Ammon's horn (tissue), 1 donor: Measurements from ENCODE around the gene LRPAP1.
"Not testable (repeated sequence)": the region's sequence is repeated elsewhere in the genome, so short reads cannot be mapped to it uniquely, and the experiment has no call there.

ENCODE experiments used
- DNase-seq: peaks from one replicate; pipeline ENCODE4 v3.0.0-alpha.2; 2016; ENCODE audit warnings: low spot score

Gene LRPAP1, protein sequence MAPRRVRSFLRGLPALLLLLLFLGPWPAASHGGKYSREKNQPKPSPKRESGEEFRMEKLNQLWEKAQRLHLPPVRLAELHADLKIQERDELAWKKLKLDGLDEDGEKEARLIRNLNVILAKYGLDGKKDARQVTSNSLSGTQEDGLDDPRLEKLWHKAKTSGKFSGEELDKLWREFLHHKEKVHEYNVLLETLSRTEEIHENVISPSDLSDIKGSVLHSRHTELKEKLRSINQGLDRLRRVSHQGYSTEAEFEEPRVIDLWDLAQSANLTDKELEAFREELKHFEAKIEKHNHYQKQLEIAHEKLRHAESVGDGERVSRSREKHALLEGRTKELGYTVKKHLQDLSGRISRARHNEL

DNA sequence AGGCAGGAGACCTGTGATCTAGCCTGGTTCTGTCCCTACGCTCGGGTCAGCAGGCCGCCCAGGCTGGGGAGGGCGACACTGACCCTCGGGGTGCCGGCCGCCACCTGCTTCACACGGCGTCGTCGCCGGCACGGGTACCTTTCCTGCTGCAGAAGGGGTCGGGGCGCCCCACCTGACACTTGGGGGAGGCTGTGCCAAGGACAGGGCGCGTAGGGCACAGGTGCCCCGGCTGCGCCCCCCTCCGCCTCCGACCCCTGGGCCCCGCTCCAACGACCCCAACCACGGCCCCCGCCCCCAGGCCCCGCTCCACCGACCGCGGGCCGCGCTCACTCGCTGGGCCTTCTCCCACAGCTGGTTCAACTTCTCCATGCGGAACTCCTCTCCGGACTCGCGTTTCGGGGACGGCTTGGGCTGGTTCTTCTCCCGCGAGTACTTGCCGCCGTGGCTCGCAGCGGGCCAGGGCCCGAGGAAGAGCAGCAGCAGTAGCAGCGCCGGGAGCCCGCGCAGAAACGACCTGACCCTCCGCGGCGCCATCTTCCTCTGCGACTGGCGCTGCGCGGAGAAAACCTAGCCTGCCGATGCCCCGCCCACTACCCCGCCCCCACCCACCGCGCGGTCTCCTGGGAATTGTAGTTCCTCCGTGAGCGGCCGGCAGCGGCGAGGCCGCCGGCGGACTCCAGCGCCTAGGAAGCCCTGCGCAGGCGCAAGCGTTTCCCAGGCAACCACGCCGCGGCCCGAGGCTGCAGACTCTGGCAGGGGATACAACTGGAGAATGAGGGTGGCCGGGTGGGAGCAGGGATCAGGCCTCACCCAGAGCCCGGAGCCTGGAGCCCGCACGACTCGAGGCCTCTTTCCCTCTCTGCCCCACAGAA is at the start of gene LRPAP1:
LRPAP1 (minus strand) TSS at position 544 of the 872 bp plus-strand sequence; CDS start at position 534, 10 bp downstream.
- DNase-seq: peak; percentile 95

DNA sequence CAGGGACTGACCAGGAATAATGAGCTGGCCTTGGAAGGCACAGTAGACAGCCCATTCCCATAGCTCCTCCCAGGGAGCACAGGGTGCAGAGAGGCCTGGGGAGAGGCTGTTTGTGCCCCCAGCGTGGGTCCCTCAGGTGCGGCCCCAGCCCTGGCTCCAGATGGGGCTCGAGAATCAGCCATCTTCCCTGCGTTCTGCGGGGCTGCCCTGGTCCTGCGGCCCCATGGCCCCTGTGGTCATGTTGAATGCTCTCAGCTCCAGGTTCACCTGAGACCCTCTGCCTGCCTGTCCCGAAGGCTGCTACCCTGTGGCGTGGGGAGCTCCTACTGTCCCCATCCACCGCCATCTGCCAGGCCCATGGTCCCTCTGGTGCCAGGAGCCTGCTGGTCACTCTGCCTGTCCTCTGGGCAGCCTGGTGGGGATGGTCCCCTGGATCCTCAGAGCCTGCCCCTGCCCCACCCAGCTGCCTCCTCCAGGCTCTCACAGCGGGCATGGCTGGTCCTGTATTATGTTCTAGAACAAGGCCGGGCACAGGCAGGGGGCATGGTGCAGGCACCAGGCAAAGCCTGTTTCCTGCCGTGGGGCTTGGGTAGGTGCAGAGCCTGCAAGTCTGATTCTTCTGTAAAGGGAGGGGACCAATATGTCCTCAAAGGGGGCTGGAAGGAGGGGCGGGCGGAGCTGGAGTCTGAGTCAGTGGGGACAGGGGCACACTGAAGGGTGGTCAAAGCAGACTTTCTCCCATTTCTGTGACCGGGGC is 49.3 kb upstream of the LRPAP1 start:
- DNase-seq: not testable (repeated sequence)

DNA sequence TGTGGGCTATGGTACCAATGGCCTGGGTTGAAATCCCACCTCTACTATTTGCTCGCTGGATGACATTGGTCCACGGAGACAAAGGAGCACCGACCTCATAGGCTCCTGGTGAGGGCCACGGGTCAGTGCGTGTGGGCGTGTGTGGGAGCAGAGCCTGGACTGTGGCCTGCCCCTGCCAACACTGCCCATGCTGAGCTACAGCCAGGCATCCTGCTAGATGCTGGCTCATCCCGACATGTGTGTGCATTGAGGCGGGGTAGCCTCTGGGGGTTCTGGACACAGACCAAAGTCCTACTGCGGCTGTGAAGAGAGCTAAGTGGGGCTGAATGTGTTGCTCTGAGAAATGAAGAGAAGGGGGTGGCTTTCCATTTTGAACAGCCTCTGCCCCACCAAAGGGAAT is 48.6 kb upstream of the LRPAP1 start:
- DNase-seq: not testable (repeated sequence)

DNA sequence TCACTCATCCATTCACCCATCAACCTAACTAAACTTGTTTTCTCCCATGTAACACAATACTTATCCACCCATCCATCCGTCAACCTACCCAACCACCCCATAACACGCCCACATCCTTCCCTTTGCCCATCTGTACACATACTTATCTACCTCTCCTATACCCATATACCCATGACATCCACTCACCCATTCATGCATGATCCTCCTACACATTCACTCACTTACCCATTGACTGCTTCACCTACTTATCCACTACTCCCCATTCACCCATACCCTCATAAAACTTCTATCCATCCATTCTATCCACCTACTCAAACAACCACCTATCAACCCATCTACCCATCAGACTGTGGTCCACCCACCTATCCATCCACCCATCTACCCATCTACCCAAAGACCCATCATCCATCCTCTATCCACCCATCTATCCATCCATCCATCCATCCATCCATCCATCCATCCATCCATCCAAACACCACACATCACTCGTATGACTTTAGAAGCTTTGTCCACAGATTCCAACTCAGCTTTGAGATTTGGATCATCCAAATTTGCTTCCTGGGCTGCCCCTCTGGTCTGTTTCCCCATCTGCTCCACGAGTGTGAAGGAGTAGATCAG is 46.4 kb upstream of the LRPAP1 start:
- not testable (repeated sequence) for DNase-seq

DNA sequence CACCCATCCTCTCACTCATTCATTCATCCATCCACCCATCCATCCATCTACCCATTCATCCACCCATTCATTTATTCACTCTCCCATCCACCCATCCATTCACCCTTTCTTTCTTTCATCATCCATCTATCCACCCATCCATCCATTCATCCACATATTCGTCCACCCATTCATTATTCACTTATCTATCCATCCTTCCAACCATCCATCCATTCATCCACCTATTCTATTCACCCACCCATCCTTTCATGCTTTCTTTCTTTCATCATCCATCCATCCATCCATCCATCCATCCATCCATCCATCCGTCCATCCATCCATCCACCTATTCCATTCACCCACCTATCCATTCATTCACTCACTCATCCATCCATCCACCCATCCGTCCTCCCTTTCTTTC is 45.8 kb upstream of the LRPAP1 start:
- not testable (repeated sequence) for DNase-seq

DNA sequence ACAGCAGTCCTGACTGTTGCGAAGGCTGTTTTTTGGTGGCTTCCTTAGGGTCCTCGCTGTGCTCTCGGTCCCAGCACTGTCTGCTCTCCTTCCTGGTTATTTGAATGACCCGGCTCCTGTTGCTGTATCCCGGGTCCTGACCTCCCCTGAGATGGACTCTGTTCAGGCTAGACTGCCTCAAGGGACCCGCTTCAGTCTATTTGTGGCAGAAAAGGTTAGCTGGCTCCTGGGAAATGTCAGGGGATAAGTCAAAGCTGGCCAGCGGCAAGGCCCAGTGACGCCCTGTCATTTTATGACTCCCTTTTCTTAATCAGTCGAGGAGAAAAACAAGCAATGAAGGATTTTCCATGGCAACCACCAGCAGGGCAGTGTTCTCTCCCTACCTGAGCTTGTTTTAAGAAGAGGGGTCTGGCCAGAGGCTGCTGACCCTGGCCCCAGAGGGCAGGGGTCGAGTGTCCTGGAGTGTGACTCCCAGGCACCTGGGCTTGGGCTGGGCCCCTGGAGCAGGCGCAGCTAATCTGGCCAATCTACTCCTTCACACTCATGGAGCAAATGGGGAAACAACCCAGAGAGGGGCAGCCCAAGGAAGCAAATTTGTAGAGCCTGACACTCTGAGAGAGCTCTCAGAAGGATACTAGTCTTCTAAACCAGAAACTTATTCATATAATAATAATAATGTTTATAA is 45.1 kb upstream of the LRPAP1 start:
- not testable (repeated sequence) for DNase-seq

DNA sequence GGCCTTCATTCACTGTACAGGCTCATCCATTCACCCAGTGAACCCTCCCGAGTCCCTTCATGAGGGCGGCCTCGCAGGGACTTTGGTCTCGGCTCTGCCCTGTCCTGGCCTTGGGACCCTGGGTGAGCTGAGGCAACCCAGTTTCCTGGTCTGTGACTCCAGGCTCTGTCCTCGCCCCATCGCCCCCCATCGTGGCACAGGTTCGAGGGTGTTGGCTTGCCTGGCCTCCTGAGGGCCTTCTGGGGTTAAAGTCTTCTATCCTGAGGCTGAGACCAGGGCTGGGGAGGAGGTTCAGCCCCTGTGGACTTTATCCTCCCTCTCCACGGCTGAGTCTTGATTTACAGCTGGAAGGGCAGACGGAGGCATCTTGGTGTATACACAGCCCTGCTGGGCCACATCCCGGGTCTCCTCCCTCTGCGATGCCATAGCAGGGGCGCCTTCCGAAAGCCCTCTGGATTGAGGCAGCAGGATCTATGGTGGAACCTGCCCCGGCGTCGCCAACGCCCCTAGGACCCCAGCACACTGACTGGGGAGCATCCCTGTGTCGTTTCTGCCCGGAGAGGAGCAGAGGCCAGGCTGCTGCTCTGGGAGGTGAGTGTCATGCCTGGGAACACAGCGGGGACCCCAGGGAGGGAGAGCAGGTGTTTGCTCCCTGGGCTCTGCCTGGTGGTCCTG is 44.4 kb upstream of the LRPAP1 start:
- not testable (repeated sequence) for DNase-seq

DNA sequence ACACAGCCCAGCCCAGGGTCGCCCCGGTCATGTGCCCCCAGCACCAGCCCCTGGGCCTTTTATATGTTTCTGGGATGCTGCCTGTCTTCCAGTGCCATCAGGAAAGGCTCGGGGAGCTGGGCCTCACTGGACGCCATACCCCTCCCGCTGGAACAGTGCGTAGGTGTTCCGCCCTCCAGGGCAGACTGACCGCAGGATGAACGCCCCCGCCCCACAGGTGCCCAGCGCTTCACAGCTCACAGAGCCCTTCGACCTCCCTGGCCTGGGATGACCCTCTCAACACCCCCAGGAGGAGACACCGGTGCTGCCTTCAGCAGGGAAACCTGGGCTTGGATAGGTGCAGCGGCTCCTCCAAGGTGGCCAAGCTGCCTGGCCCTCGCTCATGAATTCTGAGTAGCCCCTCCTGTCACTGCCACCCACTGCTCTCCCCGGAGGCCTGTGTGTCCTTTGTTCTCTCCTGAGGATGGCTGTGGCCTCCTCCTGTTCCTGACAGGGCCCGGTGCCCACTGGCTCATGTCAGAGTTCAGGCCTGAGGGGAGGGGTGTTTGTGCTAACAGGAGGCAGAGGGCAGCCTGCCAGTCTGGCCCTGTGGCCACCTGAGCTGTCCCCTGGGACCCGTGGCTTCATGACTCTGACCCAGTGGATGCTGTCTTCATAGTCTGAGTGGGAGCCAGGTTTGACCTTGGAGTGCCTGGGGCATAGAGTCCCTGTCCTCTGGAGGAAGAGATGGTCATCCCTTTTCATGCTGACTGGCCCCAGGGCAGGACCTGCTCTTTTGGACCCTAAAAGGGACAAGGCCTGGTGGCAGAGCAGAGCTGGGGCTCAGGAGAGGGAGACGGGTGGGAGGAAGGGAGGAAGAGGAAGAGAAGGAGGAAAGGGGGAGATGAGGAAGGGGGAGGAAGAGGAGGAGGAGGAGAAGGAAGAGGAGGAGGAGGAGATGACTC is 43.5 kb upstream of the LRPAP1 start:
- not testable (repeated sequence) for DNase-seq

DNA sequence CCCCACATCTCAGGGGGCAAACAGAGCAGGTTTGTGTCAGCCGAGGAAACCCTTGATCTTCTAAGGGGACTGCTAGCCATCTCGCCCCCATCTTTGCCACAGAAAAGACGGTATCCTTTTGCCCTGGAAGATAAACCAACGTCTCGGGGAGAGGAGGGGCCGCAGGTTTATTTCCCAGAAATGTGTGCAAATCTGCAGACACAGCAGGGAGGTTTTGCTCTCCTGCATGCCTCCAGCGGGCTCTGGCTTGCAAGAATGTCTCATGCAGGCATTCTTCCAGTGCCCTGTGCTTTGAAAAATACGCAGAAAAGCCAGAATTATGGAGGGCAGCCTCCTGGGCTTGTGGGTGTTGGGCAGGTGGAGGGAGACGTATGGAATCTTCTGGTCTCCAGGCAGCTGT is 42.6 kb upstream of the LRPAP1 start:
- DNase-seq: not testable (repeated sequence)

DNA sequence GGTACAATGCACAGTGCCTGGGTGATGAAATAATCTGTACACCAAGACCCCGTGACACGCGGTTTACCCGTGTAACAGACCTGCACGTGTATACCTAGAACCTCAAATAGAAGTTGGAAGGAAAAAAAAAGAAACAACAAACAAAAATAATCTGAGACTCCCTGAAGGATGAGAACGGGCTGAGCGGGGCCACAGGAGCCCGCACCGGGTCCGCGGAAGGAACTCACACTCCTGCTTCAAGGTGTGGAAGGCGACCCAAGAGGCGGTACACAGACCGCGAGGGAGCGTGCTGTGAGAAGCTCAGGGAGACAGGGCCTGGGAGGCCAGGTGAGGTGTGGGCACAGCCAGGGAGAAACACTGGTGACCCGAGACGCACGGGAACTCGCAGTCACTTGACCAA is 42.1 kb upstream of the LRPAP1 start:
- not testable (repeated sequence) for DNase-seq

DNA sequence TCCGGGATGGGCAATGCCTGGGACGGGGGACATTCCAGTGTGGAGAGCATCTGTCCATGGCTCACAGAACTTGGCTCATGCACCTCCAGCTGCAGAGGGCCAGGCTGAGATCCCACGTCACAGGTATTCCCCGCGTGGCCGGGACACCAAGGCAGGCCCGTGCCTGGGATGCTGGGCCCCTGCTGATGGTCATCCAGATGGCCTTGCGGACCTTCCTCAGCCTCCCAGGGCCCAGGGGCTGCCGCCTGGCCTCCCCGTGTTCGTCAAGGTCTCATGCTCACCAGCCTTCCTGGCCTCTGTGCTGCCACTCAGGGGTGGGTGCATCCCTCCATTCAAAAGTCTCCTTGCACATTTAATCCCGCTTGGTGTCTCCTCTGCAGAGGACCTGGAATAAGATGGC is 40.9 kb upstream of the LRPAP1 start:
- no peak for DNase-seq

DNA sequence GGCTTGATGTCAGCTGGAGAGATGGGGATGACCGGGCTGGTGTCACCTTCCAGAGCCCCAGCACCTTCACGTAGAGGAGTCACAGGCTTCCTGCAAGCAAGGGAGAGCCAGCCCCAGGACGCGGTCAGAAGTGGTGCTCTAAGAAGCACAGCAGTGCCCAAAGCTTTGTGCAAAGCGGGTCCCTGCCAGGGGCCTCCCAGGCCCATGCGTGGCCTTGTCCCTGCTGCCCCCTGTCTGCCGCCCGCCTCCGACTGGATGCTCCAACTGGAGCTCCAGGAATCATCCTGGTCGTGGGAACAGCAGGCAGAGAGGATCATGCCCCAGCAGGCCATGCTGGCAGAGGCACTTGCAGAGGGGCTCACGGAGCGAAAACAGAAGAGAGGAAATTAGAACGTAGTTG is 40.1 kb upstream of the LRPAP1 start:
- no peak for DNase-seq

DNA sequence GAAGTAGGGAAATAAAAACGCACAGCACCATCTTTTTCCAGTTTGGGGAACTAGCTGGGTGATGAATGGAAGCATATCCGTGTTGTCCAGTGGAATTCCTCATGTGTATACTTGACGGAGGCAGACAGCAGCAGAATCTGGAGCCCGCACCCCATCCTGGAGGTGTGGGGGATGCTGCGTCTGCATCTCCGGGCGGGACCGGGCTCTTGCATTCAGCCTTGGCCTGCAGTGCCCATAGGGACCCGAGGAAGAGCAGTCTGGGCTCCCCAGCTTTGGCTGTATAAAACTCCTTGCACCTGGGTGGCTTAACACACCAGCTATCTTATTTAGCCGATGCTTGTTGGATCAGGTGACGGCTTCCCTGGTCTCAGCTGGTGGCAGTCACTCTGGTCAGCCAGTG is 39.7 kb upstream of the LRPAP1 start:
- DNase-seq: no peak

DNA sequence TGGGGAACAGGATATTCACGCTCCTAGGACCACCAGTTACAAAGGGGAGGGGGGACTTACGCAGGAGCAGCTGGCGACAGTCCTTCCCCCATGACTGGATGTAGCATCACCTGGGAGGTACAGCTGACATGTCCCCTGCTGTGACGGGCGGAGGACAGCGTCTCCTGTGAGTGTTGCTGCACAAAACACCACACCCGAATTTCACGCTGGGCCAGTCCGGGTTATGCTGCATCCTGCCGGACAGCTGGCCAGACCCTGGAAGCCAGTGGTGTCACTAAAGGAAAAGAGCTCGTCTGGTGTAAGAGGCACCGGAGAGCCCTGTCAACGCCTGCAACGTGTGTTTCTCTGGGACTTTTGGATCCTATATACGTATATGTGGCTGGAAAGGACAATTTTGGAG is 38.7 kb upstream of the LRPAP1 start:
- DNase-seq: not testable (repeated sequence)

DNA sequence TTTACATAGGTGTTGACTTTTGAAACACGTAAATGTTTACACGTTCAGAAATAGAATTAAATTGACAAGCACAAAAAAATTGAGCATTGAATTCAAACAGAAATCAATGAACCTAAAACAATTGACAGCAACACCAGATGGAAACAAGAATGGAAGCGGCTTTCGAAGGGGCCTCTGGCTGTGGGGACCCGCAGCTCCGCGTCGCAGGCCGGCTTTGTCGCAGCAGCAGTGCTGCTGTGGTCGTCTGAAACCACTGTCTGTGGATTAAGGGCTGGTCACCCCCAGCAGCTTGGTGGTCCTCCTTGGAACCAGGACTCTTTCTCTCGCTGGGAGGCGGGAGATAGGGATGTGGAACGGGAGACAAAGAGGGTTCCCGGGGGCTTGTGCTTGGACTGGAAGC is 37.4 kb upstream of the LRPAP1 start:
- not testable (repeated sequence) for DNase-seq

DNA sequence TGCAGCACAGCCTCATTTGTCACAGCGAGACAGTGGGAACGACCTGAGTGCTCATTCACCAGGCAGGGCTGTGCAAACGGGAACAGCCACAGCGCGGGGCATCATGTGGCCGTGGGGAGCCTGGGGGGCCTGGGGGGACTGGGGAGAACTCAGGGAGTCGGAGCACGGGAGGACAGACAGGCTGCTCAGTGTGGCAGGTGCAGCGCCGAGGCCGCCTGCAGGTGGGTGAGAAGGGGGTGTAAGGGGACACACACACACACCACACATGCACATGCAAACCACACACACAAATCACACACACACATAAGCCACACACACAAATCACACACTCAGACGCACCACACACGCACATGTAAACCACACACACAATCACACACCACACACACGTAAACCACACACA is 34.5 kb upstream of the LRPAP1 start:
- not testable (repeated sequence) for DNase-seq

DNA sequence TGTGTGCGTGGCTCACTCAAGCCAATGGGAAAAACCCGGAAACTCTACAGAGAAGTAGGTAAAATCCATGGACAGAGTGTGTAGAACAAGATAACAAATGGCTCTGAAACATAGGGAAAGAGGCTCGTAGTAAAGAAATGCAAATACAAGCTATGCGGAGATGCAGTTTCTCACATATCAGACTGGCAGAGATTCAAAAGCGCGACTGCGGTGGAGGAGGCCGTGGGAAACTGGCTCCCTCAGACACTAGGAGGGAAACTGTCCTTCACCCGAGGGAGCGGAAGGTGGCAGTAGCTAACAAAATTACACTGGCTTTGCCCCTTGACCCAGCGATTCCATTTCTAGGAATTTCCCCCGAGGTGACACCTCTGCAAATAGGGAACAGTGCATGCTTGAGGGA is 34.1 kb upstream of the LRPAP1 start:
- DNase-seq: not testable (repeated sequence)

DNA sequence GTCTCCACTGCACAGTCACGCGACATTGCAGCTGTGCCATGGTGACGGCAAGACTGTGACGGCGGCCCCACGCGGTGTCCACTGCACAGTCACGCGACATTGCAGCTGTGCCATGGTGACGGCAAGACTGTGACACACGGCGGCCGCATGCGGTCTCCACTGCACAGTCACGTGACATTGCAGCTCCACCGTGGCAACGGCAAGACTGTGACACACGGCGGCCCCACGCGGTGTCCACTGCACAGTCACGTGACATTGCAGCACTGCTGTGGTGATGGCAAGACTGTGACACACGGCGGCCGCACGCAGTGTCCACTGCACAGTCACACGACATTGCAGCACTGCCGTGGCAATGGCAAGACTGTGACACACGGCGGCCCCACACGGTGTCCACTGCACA is 32.7 kb upstream of the LRPAP1 start:
- not testable (repeated sequence) for DNase-seq

DNA sequence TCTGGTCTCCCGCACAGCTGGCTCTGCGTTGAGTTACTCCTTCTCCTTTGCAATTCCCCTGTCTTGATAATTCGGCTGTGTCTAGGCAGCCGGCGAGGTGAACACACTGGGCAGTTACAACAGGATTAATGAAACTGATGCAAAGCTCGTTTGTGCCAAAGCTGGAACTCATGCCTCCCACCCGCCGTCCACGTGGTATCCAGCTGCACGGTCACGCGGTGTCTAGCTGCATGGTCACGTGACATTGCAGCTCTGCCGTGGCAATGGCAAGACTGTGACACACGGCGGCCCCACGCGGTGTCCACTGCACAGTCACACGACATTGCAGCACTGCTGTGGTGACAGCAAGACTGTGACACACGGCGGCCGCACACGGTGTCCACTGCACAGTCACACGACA is 31.2 kb upstream of the LRPAP1 start:
- DNase-seq: no peak
